Measurements from ENCODE around the gene MEPCE. TPM values are rescaled to one million over a fixed set of nuclear protein-coding genes. Genes with fewer than 3 reads are reported as not detected.

MEPCE gene
- total and polyA plus RNA-seq, 9 of the 15 experiments (the other 6 are each of a cell fraction or from before 2014, with no cell fraction given) = 10.9 to 76.3 (median 44.1) TPM

DNA sequence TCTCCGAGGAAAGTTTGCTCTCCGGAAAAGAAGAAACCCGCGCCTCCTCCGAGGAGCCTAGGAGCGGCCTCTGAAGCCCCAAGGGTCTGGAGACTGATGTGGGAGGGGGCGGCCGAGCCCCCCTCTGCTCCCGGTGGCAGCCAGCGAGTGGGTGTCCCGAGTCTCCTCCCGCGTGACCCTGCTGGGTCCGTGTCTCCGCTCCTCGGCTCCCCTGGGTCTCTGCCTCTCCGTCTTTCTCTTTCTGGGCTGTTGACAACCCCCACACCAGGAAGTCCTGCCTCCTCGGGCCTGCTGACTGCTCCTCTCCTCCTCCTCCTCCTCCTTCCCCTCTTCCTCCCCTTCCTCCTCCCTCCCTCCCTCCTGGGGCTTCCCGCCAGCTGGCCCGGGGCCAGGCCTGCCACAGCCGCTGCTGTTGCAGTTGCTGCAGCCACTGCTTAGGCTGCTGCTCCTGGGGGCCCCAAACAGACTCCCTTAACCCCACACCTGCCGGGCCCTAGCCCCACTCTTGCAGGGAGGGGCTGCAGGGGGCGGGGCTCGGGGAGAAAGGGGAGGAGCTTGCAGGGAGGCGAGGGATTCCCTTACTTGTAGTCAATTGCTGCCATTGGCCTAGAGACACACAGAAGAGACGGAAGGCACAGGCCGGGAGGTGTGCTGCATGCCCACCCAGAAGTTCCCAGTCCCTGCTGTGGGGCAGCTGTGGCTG, 49.5 kb downstream of the MEPCE start, which contains the start of gene TSC22D4 (continued):
- no peak for TF ChIP-seq HNRNPLL (IDR thresholded peaks at IDR 0.05; ENCODE audit: low read depth, low read length, poor library complexity, severe bottlenecking)
- TF ChIP-seq PHF8 (IDR thresholded peaks at IDR 0.05; ENCODE audit: borderline replicate concordance, low read length) = peak; percentile 81
- no peak for TF ChIP-seq ZNF780A (CRISPR knock-in tag; IDR thresholded peaks at IDR 0.05)
- TF ChIP-seq KLF16 (IDR thresholded peaks at IDR 0.05) = no peak
- no peak for TF ChIP-seq ZNF23 (CRISPR knock-in tag; IDR thresholded peaks at IDR 0.05)
- TF ChIP-seq BCLAF1 (IDR thresholded peaks at IDR 0.05; ENCODE audit: borderline replicate concordance in 1 of 2, control insufficient read depth in 1 of 2, low read depth in 2 of 2, low read length in 1 of 2) = no peak
- peak; percentile 88 for TF ChIP-seq DACH1 (IDR thresholded peaks at IDR 0.05; ENCODE audit: partially characterized antibody)
- TF ChIP-seq HDAC3 (IDR thresholded peaks at IDR 0.05; ENCODE audit: borderline replicate concordance, partially characterized antibody) = no peak
- no peak for TF ChIP-seq ZNF830 (CRISPR knock-in tag; IDR thresholded peaks at IDR 0.05)
- TF ChIP-seq ZNF239 (CRISPR knock-in tag; IDR thresholded peaks at IDR 0.05) = no peak
- TF ChIP-seq NELFE (IDR thresholded peaks at IDR 0.05; ENCODE audit: insufficient read depth, insufficient read length) = no peak
- peak; percentile 70; the same call in 1 of the 2 replicates for TF ChIP-seq ZBTB33 (CRISPR knock-in tag; IDR thresholded peaks at IDR 0.05)
- no peak for TF ChIP-seq BHLHE40 (IDR thresholded peaks at IDR 0.05; ENCODE audit: low read length)
- peak; percentile 98 to 99 for TF ChIP-seq MAZ (CRISPR knock-in tag; conservative IDR thresholded peaks at IDR 0.05 in 1 of 2, IDR thresholded peaks at IDR 0.05 in 1 of 2)
- no peak for TF ChIP-seq ADNP (tag; IDR thresholded peaks at IDR 0.05)
- TF ChIP-seq SMARCC2 (IDR thresholded peaks at IDR 0.05; ENCODE audit: low read depth) = no peak
- TF ChIP-seq CEBPG (CRISPR knock-in tag; IDR thresholded peaks at IDR 0.05) = no peak
- no peak for TF ChIP-seq CEBPG (tag; conservative IDR thresholded peaks at IDR 0.05 in 1 of 2, IDR thresholded peaks at IDR 0.05 in 1 of 2)
- TF ChIP-seq ZNF174 (CRISPR knock-in tag; IDR thresholded peaks at IDR 0.05) = no peak
- TF ChIP-seq CBX8 (IDR thresholded peaks at IDR 0.05; ENCODE audit: borderline replicate concordance, extremely low read depth, low read depth, low read length, poor library complexity, severe bottlenecking) = no peak
- no peak for TF ChIP-seq EZH2 (IDR thresholded peaks at IDR 0.05; ENCODE audit: borderline replicate concordance, low read depth, low read length)
- TF ChIP-seq SOX6 (IDR thresholded peaks at IDR 0.05) = peak; percentile 64
